ENCODE data around the gene PLCB2.

GRCh38 chr15:40287505-40287904 lies 20.2 kb downstream of the PLCB2 start:
- TF ChIP-seq CTCF (IDR thresholded peaks at IDR 0.05; ENCODE audit: poor library complexity, severe bottlenecking) (no peak), RAD21 (conservative IDR thresholded peaks at IDR 0.05) (no peak), TAF1 (IDR thresholded peaks at IDR 0.05; ENCODE audit: low read depth) (no peak), POLR2AphosphoS5 (IDR thresholded peaks at IDR 0.05) (no peak), REST (IDR thresholded peaks at IDR 0.05; ENCODE audit: borderline replicate concordance) (no peak), EP300 (conservative IDR thresholded peaks at IDR 0.05; ENCODE audit: poor library complexity, severe bottlenecking) (no peak), EZH2 (IDR thresholded peaks at IDR 0.05; ENCODE audit: borderline replicate concordance, insufficient read depth, low read length, poor library complexity, severe bottlenecking) (no peak), MXI1 (conservative IDR thresholded peaks at IDR 0.05; ENCODE audit: poor library complexity, severe bottlenecking) (no peak), SMC3 (conservative IDR thresholded peaks at IDR 0.05; ENCODE audit: poor library complexity) (no peak)
